Measurements from ENCODE around the gene KDSR.

The KDSR gene

GRCh38 chr18:63405986-63406385, 39.0 kb upstream of the KDSR start:
- ChIA-PET POLR2A (no interaction called here), CTCF (no interaction called here)
- TF ChIP-seq ZNF384 (IDR thresholded peaks at IDR 0.05), result no peak
- DNase-seq (ENCODE audit: extremely low spot score), result no peak

GRCh38 chr18:63402246-63403162, 35.5 kb upstream of the KDSR start:
- DNase-seq (ENCODE audit: extremely low spot score), result no peak
- ChIA-PET POLR2A (no interaction called here), CTCF (no interaction called here)
- TF ChIP-seq NFRKB (IDR thresholded peaks at IDR 0.05), result no peak
- no peak for TF ChIP-seq LEF1 (IDR thresholded peaks at IDR 0.05; ENCODE audit: borderline replicate concordance)
- no peak for TF ChIP-seq FOXK2 (IDR thresholded peaks at IDR 0.05)
- TF ChIP-seq SUZ12 (IDR thresholded peaks at IDR 0.05), result no peak
- TF ChIP-seq SP1 (IDR thresholded peaks at IDR 0.05), result no peak
- TF ChIP-seq ZNF384 (IDR thresholded peaks at IDR 0.05), result no peak
- TF ChIP-seq ELF4 (IDR thresholded peaks at IDR 0.05), result no peak
- TF ChIP-seq HDGF (IDR thresholded peaks at IDR 0.05; ENCODE audit: borderline replicate concordance), result no peak
- TF ChIP-seq CTBP1 (IDR thresholded peaks at IDR 0.05; ENCODE audit: borderline replicate concordance), result no peak
- no peak for TF ChIP-seq BHLHE40 (IDR thresholded peaks at IDR 0.05; ENCODE audit: borderline replicate concordance)
- no peak for TF ChIP-seq PKNOX1 (IDR thresholded peaks at IDR 0.05)

GRCh38 chr18:63399300-63399699, 32.3 kb upstream of the KDSR start:
- DNase-seq (ENCODE audit: extremely low spot score), result no peak
- ChIA-PET POLR2A (no interaction called here), CTCF (no interaction called here)
- TF ChIP-seq LEF1 (IDR thresholded peaks at IDR 0.05; ENCODE audit: borderline replicate concordance), result no peak
- no peak for TF ChIP-seq TARDBP (IDR thresholded peaks at IDR 0.05)
- no peak for TF ChIP-seq ARNT (IDR thresholded peaks at IDR 0.05)
- TF ChIP-seq FOXM1 (IDR thresholded peaks at IDR 0.05; ENCODE audit: borderline replicate concordance), result no peak
- no peak for TF ChIP-seq HDGF (IDR thresholded peaks at IDR 0.05; ENCODE audit: borderline replicate concordance)
- no peak for TF ChIP-seq ZNF384 (IDR thresholded peaks at IDR 0.05)
- no peak for TF ChIP-seq SUZ12 (IDR thresholded peaks at IDR 0.05)
- no peak for TF ChIP-seq PKNOX1 (IDR thresholded peaks at IDR 0.05)
- TF ChIP-seq SP1 (IDR thresholded peaks at IDR 0.05), result no peak
- no peak for TF ChIP-seq FOXA1 (IDR thresholded peaks at IDR 0.05)
- TF ChIP-seq BHLHE40 (IDR thresholded peaks at IDR 0.05; ENCODE audit: borderline replicate concordance), result no peak

- CTCF ChIA-PET, result no interaction called here
- no peak for DNase-seq (ENCODE audit: extremely low spot score)
Observed at GRCh38 chr18:63397349-63397748, 30.3 kb upstream of the KDSR start.

GRCh38 chr18:63395503-63395902, 28.5 kb upstream of the KDSR start:
- POLR2A ChIA-PET, result interaction anchor here (1.3 kb wide), 1 partner anchor 28 kb away, joined by 4 read pairs; no protein-coding TSS in a partner anchor

More at GRCh38 chr18:63397349-63397748, 30.3 kb upstream of the KDSR start:
- POLR2A ChIA-PET, result no interaction called here
- TF ChIP-seq NFRKB (IDR thresholded peaks at IDR 0.05), result no peak
- TF ChIP-seq HDGF (IDR thresholded peaks at IDR 0.05; ENCODE audit: borderline replicate concordance), result no peak
- no peak for TF ChIP-seq TARDBP (IDR thresholded peaks at IDR 0.05)
- TF ChIP-seq L3MBTL2 (conservative IDR thresholded peaks at IDR 0.05), result no peak
- TF ChIP-seq PKNOX1 (IDR thresholded peaks at IDR 0.05), result no peak

More at GRCh38 chr18:63395503-63395902, 28.5 kb upstream of the KDSR start:
- CTCF ChIA-PET, result no interaction called here
- no peak for DNase-seq (ENCODE audit: extremely low spot score)
- no peak for TF ChIP-seq HDGF (IDR thresholded peaks at IDR 0.05; ENCODE audit: borderline replicate concordance)
- no peak for TF ChIP-seq LEF1 (IDR thresholded peaks at IDR 0.05; ENCODE audit: borderline replicate concordance)
- no peak for TF ChIP-seq PKNOX1 (IDR thresholded peaks at IDR 0.05)
- TF ChIP-seq SUZ12 (IDR thresholded peaks at IDR 0.05), result no peak
- no peak for TF ChIP-seq BHLHE40 (IDR thresholded peaks at IDR 0.05; ENCODE audit: borderline replicate concordance)
- TF ChIP-seq SP1 (IDR thresholded peaks at IDR 0.05), result no peak
- TF ChIP-seq ZNF384 (IDR thresholded peaks at IDR 0.05), result no peak
- TF ChIP-seq TARDBP (IDR thresholded peaks at IDR 0.05), result no peak
- TF ChIP-seq FOXM1 (IDR thresholded peaks at IDR 0.05; ENCODE audit: borderline replicate concordance), result no peak
- TF ChIP-seq ELF4 (IDR thresholded peaks at IDR 0.05), result no peak
- TF ChIP-seq ARNT (IDR thresholded peaks at IDR 0.05), result no peak
- no peak for TF ChIP-seq CTBP1 (IDR thresholded peaks at IDR 0.05; ENCODE audit: borderline replicate concordance)
- TF ChIP-seq FOXK2 (IDR thresholded peaks at IDR 0.05), result no peak
- no peak for TF ChIP-seq NFRKB (IDR thresholded peaks at IDR 0.05)
- no peak for TF ChIP-seq FOXA1 (IDR thresholded peaks at IDR 0.05)

Data from HEK293T (cell line).